ENCODE results near the gene MAP3K10. TPM values are rescaled to one million over a fixed set of nuclear protein-coding genes. Genes with fewer than 3 reads are reported as not detected.
"Not testable (repeated sequence)": the region's sequence is repeated elsewhere in the genome, so short reads cannot be mapped to it uniquely, and the experiment has no call there.

The MAP3K10 gene
- total RNA-seq, 1 experiment from 2014 or later, result 11.2 TPM

GRCh38 chr19:40143612-40144011 lies 47.6 kb upstream of the MAP3K10 start:
- no peak overlapping the region for H2AFZ ChIP-seq (ENCODE audit: low read length)
- H3K4me1 ChIP-seq (ENCODE audit: insufficient read depth, low read length), result peaks cover 10% of the 10 kb centered on the region
- H3K79me2 ChIP-seq (ENCODE audit: low read length), result no peaks in the 10 kb centered on the region
- no peak overlapping the region for H3K27ac ChIP-seq (ENCODE audit: low read length)
- DNase-seq, result no peak
- H3K9me3 ChIP-seq (ENCODE audit: low read length), result no peaks in the 10 kb centered on the region
- H4K20me1 ChIP-seq (ENCODE audit: low read length), result no peaks in the 10 kb centered on the region
- intact Hi-C loops (cut with micrococcal nuclease), result no loop called here
- H3F3A ChIP-seq (ENCODE audit: low read length, unreplicated experiment), result no peaks in the 10 kb centered on the region
- no peaks in the 10 kb centered on the region for H3K36me3 ChIP-seq (ENCODE audit: low read depth, low read length)
- no peak for TF ChIP-seq EZH2 (IDR thresholded peaks at IDR 0.05; ENCODE audit: low read length, unreplicated experiment)
- TF ChIP-seq EZH2phosphoT487 (IDR thresholded peaks at IDR 0.05; ENCODE audit: borderline replicate concordance, low read length), result no peak
- TF ChIP-seq CTCF (conservative IDR thresholded peaks at IDR 0.05; ENCODE audit: low read depth, low read length), result no peak
- no peak for ATAC-seq
- H3K9ac ChIP-seq (ENCODE audit: low read length), result no peak overlapping the region
- no TSS peak for BruUV-seq (replicated peaks)
- H3K27me3 ChIP-seq (ENCODE audit: low read length), result no peaks in the 10 kb centered on the region
- H3K9me2 ChIP-seq (replicated peaks; ENCODE audit: low read length), result no peaks in the 10 kb centered on the region
- ChIA-PET POLR2A (ENCODE audit: unreplicated experiment) (no interaction called here), CTCF (interaction anchor here (0.6 kb wide), 1 partner anchor 74 kb away, joined by 6 read pairs; no protein-coding TSS in a partner anchor)
- H3K4me3 ChIP-seq (ENCODE audit: low read length), result no peak overlapping the region
- no peak overlapping the region for H3K4me2 ChIP-seq (ENCODE audit: low read length)

- Histone ChIP-seq H2AFZ (ENCODE audit: low read length) (no peak overlapping the region), H3K27ac (ENCODE audit: low read length) (no peak overlapping the region), H3K27me3 (ENCODE audit: low read length) (no peaks in the 10 kb centered on the region), H3K9me3 (ENCODE audit: low read length) (no peaks in the 10 kb centered on the region), H3K9me2 (replicated peaks; ENCODE audit: low read length) (no peaks in the 10 kb centered on the region), H3F3A (ENCODE audit: low read length, unreplicated experiment) (no peaks in the 10 kb centered on the region), H3K4me3 (ENCODE audit: low read length) (no peak overlapping the region), H3K36me3 (ENCODE audit: low read depth, low read length) (no peaks in the 10 kb centered on the region), H3K4me1 (ENCODE audit: insufficient read depth, low read length) (peaks cover 10% of the 10 kb centered on the region), H3K4me2 (ENCODE audit: low read length) (no peak overlapping the region), H3K9ac (ENCODE audit: low read length) (no peak overlapping the region), H4K20me1 (ENCODE audit: low read length) (no peaks in the 10 kb centered on the region), H3K79me2 (ENCODE audit: low read length) (no peaks in the 10 kb centered on the region)
- BruUV-seq (replicated peaks), result no TSS peak
- ATAC-seq (no peak), DNase-seq (no peak)
- TF ChIP-seq EZH2phosphoT487 (IDR thresholded peaks at IDR 0.05; ENCODE audit: borderline replicate concordance, low read length) (no peak), CTCF (conservative IDR thresholded peaks at IDR 0.05; ENCODE audit: low read depth, low read length) (no peak), EZH2 (IDR thresholded peaks at IDR 0.05; ENCODE audit: low read length, unreplicated experiment) (no peak)
- intact Hi-C loops (cut with micrococcal nuclease), result no loop called here
- CTCF ChIA-PET, result no interaction called here
- POLR2A ChIA-PET (ENCODE audit: unreplicated experiment), result no interaction called here
Measured at GRCh38 chr19:40144151-40144550, 47.1 kb upstream of the MAP3K10 start.

DNA sequence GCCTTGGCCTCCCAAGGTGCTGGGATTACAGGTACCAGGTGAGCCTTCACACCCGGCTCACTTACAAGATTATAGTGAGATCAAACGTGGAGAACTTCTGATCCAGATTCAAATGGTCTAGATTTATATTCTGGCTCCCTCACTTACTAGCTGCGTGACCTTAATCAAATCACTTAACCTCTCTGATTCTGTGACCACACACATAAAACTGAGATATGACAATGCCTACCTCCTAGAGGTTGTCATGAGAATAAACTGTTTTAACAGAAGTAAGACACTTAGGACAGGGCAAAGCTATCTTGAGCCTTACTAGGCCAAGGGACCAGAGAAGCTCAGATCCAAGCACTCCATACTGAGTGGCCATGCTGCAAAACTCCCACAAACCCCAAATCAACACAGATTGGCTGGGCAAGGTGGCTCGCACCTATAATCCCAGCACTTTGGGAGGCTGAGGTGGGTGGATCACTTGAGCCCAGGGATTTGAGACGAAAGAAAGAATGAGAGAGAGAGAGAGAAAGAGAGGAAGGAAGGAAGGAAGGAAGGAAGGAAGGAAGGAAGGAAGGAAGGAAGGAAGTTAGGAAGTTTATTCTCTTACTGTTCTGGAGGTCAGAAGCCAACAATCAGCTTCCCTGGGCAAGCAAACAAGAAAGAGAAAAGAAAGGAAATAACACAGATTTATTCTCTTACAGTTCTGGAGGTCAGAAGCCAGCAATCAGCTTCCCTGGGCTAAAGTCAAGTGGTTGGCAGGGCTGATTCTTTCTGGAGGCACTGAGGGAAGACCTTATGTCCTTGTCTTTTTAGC lies 46.1 kb upstream of the MAP3K10 start:
- peaks cover 10% of the 10 kb centered on the region for H3K4me1 ChIP-seq (ENCODE audit: insufficient read depth, low read length)
- no peak overlapping the region for H2AFZ ChIP-seq (ENCODE audit: low read length)
- no peak overlapping the region for H3K4me3 ChIP-seq (ENCODE audit: low read length)
- no peaks in the 10 kb centered on the region for H3K36me3 ChIP-seq (ENCODE audit: low read depth, low read length)
- H3K79me2 ChIP-seq (ENCODE audit: low read length), result no peaks in the 10 kb centered on the region
- no peak overlapping the region for H3K27ac ChIP-seq (ENCODE audit: low read length)
- no peaks in the 10 kb centered on the region for H4K20me1 ChIP-seq (ENCODE audit: low read length)
- ATAC-seq (no peak), DNase-seq (no peak)
- no peaks in the 10 kb centered on the region for H3K27me3 ChIP-seq (ENCODE audit: low read length)
- H3K9me2 ChIP-seq (replicated peaks; ENCODE audit: low read length), result no peaks in the 10 kb centered on the region
- H3K9me3 ChIP-seq (ENCODE audit: low read length), result no peaks in the 10 kb centered on the region
- TF ChIP-seq EZH2phosphoT487 (IDR thresholded peaks at IDR 0.05; ENCODE audit: borderline replicate concordance, low read length) (no peak), CTCF (conservative IDR thresholded peaks at IDR 0.05; ENCODE audit: low read depth, low read length) (no peak), EZH2 (IDR thresholded peaks at IDR 0.05; ENCODE audit: low read length, unreplicated experiment) (no peak)
- POLR2A ChIA-PET (ENCODE audit: unreplicated experiment), result no interaction called here
- CTCF ChIA-PET, result no interaction called here
- intact Hi-C loops (cut with micrococcal nuclease), result no loop called here
- no peak overlapping the region for H3K4me2 ChIP-seq (ENCODE audit: low read length)
- H3K9ac ChIP-seq (ENCODE audit: low read length), result no peak overlapping the region
- H3F3A ChIP-seq (ENCODE audit: low read length, unreplicated experiment), result no peaks in the 10 kb centered on the region
- no TSS peak for BruUV-seq (replicated peaks)

DNA sequence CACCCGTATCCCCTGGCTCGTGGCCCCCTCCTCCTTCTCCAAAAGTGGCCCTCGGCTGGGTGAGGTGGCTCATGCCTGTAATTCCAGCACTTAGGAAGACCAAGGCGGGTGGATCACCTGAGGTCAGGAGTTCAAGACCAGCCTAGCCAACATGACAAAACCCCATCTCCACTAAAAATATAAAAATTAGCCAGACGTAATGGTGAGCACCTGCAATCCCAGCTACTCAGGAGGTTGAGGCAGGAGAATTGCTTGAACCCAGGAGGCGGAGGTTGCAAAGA lies 45.5 kb upstream of the MAP3K10 start:
- H3K9me3 ChIP-seq (ENCODE audit: low read length); DNase-seq; POLR2A ChIA-PET (ENCODE audit: unreplicated experiment); H4K20me1 ChIP-seq (ENCODE audit: low read length); H3K4me1 ChIP-seq (ENCODE audit: insufficient read depth, low read length); H3F3A ChIP-seq (ENCODE audit: low read length, unreplicated experiment); ATAC-seq; H3K9me2 ChIP-seq (replicated peaks; ENCODE audit: low read length); H3K79me2 ChIP-seq (ENCODE audit: low read length); H3K27me3 ChIP-seq (ENCODE audit: low read length); CTCF ChIA-PET; H3K9ac ChIP-seq (ENCODE audit: low read length); BruUV-seq (replicated peaks); H3K36me3 ChIP-seq (ENCODE audit: low read depth, low read length); H3K4me2 ChIP-seq (ENCODE audit: low read length); intact Hi-C loops (cut with micrococcal nuclease); H3K27ac ChIP-seq (ENCODE audit: low read length); H3K4me3 ChIP-seq (ENCODE audit: low read length); H2AFZ ChIP-seq (ENCODE audit: low read length): not testable (repeated sequence)
